Stomach (tissue), 4 donors: ENCODE results near the gene KLF9.

Source experiments
- CTCF ChIP-seq, 7 experiments: fragments of 450-650 bp in 4 of 7; fragments of 200-600 bp in 3 of 7; sonication (generic) in 3 of 7; IDR thresholded peaks; one replicate each; pipeline ENCODE4 v1.5.1; 2016 to 2019; ENCODE audit warnings: antibody characterized with exemption in 7 of 7, control low read depth in 2 of 7, mild to moderate bottlenecking in 1 of 7
- EP300 ChIP-seq: sonication (generic); formaldehyde crosslinking; IDR thresholded peaks from one replicate; pipeline ENCODE4 v1.6.1; 2017; ENCODE audit warnings: antibody characterized with exemption
- POLR2A ChIP-seq, 4 donors: fragments of 450-650 bp; IDR thresholded peaks; one replicate each; pipeline ENCODE4 v1.6.1; 2016; ENCODE audit warnings: antibody characterized with exemption in 4 of 4, control low read depth in 2 of 4, mild to moderate bottlenecking in 1 of 4, moderate library complexity in 1 of 4
- POLR2AphosphoS5 ChIP-seq, 3 donors: sonication (generic); formaldehyde crosslinking; IDR thresholded peaks; one replicate each; pipeline ENCODE4 v1.6.1; 2016; ENCODE audit warnings: antibody characterized with exemption in 3 of 3

GRCh38 chr9:70425192-70425591, 10.7 kb upstream of the KLF9 start:
- TF ChIP-seq POLR2AphosphoS5 (IDR thresholded peaks at IDR 0.05) (no peak), CTCF (IDR thresholded peaks at IDR 0.05) (no peak), POLR2A (IDR thresholded peaks at IDR 0.05) (no peak), EP300 (no peak)
